ENCODE results near the gene RPS15.

GRCh38 chr19:1457031-1457739 lies 19.0 kb downstream of the RPS15 start:
- TF ChIP-seq EZH2phosphoT487 (IDR thresholded peaks at IDR 0.05; ENCODE audit: borderline replicate concordance) (no peak), CTCF (conservative IDR thresholded peaks at IDR 0.05; ENCODE audit: low read length) (no peak)
